Left ventricle myocardium inferior (tissue), 1 donor: Measurements from ENCODE around the gene GBA3. TPM values are rescaled to one million over a fixed set of nuclear protein-coding genes. Genes with fewer than 3 reads are reported as not detected.

Source experiments
- DNase-seq: peaks from one replicate; pipeline ENCODE4 v3.0.0-alpha.2; 2020
- H3K27ac ChIP-seq: fragments of 200-600 bp; replicated peaks from 2 replicates; pipeline ENCODE4 v1.8.0; 2021
- H3K27me3 ChIP-seq: fragments of 200-600 bp; 2 replicates; pipeline ENCODE4 v1.8.0; 2021; ENCODE audit warnings: low read depth
- H3K36me3 ChIP-seq: fragments of 200-600 bp; 2 replicates; pipeline ENCODE4 v1.8.0; 2021
- H3K4me1 ChIP-seq: fragments of 200-600 bp; 2 replicates; pipeline ENCODE4 v1.8.0; 2021
- H3K4me3 ChIP-seq: fragments of 200-600 bp; 2 replicates; pipeline ENCODE4 v1.8.0; 2021; ENCODE audit warnings: mild to moderate bottlenecking, moderate library complexity
- H3K9me3 ChIP-seq: fragments of 200-600 bp; replicated peaks from 2 replicates; pipeline ENCODE4 v1.8.0; 2021
- intact Hi-C: fragments of 100-400 bp; cut with micrococcal nuclease; formaldehyde crosslinking; loops from one replicate; pipeline ENCODE4 v1.11.0; 2022
- total RNA-seq: library from RNA; stranded (reverse); fragmentation: NEBNext Ultra II Directional; extraction: Animal tissue kit (Norgen Biotek cat#: 25700); gene quantifications from one replicate; pipeline ENCODE4 v1.2.1, GENCODE V29; 2021
- TF ChIP-seq, protein P1 (sequence below): fragments of 200-600 bp; IDR thresholded peaks from 2 replicates; pipeline ENCODE4 v1.8.0; 2021; ENCODE audit warnings: antibody characterized with exemption, mild to moderate bottlenecking, borderline replicate concordance
- donor health status: DM: no; HTN: yes; CAD: no; lungs with severe emphysema.

Gene GBA3
- total RNA-seq, 1 donor from 2014 or later: not detected

DNA sequence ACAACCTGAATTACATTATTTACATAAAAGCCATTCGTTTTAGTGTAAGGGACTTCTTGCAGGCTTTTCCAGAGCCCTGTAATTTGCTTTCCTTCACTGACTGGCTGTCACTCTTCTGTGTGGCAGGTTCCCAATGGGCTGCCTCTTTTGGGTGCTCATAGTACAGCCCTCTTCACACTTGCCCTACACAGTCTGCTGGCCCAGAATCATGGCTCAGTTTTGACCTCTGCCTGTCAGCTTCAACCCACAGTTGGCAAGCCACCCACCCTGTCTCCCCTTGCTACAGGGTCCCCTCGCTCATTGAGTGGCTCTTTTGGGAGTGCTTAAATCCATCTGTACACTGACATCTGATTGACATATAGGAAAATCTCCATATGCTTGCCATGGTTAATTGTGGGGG lies 97.9 kb downstream of the GBA3 start:
- no peak overlapping the region for H3K4me3 ChIP-seq
- TF ChIP-seq, protein P1, sequence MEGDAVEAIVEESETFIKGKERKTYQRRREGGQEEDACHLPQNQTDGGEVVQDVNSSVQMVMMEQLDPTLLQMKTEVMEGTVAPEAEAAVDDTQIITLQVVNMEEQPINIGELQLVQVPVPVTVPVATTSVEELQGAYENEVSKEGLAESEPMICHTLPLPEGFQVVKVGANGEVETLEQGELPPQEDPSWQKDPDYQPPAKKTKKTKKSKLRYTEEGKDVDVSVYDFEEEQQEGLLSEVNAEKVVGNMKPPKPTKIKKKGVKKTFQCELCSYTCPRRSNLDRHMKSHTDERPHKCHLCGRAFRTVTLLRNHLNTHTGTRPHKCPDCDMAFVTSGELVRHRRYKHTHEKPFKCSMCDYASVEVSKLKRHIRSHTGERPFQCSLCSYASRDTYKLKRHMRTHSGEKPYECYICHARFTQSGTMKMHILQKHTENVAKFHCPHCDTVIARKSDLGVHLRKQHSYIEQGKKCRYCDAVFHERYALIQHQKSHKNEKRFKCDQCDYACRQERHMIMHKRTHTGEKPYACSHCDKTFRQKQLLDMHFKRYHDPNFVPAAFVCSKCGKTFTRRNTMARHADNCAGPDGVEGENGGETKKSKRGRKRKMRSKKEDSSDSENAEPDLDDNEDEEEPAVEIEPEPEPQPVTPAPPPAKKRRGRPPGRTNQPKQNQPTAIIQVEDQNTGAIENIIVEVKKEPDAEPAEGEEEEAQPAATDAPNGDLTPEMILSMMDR: no peak
- no peaks in the 10 kb centered on the region for H3K36me3 ChIP-seq
- peaks cover 18% of the 10 kb centered on the region for H3K9me3 ChIP-seq
- H3K27me3 ChIP-seq: no peaks in the 10 kb centered on the region
- H3K4me1 ChIP-seq: no peaks in the 10 kb centered on the region
- intact Hi-C loops: no loop called here
- no peak overlapping the region for H3K27ac ChIP-seq
- DNase-seq: no peak

DNA sequence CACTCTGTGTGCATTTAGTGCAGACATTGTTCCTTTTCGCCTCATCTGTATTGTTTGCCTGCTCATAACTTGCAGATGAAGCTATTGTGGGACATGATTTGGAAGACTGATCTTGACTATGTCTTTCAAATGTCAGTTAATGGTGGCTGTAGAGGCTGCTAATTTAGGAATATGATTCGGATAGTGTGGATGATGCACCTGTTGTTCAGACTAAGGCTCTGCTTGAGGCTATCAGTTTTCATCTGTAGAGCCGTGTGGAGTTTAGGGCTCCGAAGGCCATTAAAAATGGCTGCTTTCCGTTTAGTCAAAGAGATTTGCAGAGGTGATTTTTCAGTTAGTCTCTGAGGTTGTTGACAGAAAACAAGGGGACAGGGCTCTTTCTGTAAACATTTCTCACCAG lies 102.0 kb downstream of the GBA3 start:
- TF ChIP-seq, protein P1: no peak
- Histone ChIP-seq H3K27me3 (no peaks in the 10 kb centered on the region), H3K27ac (no peak overlapping the region), H3K36me3 (no peaks in the 10 kb centered on the region), H3K9me3 (no peaks in the 10 kb centered on the region), H3K4me1 (no peaks in the 10 kb centered on the region), H3K4me3 (no peak overlapping the region)
- no peak for DNase-seq
- intact Hi-C loops: no loop called here

DNA sequence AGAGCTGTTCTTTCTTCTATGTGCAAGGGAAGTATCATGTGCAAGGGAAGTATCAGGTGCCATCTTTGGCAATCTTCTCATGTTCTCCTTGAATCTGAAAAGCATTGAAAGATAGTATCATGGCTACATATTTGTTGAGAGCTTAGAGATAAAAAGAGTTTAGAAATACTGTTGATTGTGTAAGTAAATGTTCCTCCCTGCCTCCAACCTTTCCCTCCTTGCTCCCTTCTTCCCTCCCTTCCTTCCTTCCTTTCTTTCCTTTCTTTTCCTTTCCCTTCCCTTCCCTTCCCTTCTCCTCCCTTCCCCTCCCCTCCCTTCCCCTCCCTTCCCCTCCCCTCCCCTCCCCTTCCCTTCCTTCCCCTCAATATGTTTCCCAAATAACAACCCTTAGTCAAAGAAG lies 108.7 kb downstream of the GBA3 start:
- TF ChIP-seq, protein P1: no peak
- no peaks in the 10 kb centered on the region for H3K9me3 ChIP-seq
- H3K4me1 ChIP-seq: no peaks in the 10 kb centered on the region
- intact Hi-C loops: no loop called here
- DNase-seq: no peak
- H3K27ac ChIP-seq: no peak overlapping the region
- H3K36me3 ChIP-seq: no peaks in the 10 kb centered on the region
- no peaks in the 10 kb centered on the region for H3K27me3 ChIP-seq
- H3K4me3 ChIP-seq: no peak overlapping the region

DNA sequence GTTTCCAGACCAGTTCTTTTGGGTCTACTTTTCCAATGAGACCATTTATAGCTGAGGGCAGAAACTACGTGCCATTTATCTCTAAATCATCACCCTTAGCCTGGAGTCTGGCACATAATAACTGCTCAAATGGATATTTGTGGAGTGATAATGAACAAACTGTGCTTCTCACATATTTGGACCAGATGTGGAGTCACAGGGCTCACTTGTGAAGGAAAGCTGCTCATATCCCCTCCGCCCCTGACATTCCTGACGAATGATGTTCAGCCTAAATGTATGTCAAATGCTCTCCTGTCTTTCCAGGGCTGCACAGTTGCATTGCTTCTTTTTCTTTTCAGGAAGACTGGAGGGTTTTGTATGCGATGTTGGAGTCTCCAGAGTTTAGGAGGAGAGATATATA lies 110.1 kb downstream of the GBA3 start:
- Histone ChIP-seq H3K36me3 (no peaks in the 10 kb centered on the region), H3K27ac (no peak overlapping the region), H3K4me1 (no peaks in the 10 kb centered on the region), H3K27me3 (no peaks in the 10 kb centered on the region), H3K9me3 (no peaks in the 10 kb centered on the region), H3K4me3 (no peak overlapping the region)
- TF ChIP-seq, protein P1: no peak
- intact Hi-C loops: no loop called here
- no peak for DNase-seq

DNA sequence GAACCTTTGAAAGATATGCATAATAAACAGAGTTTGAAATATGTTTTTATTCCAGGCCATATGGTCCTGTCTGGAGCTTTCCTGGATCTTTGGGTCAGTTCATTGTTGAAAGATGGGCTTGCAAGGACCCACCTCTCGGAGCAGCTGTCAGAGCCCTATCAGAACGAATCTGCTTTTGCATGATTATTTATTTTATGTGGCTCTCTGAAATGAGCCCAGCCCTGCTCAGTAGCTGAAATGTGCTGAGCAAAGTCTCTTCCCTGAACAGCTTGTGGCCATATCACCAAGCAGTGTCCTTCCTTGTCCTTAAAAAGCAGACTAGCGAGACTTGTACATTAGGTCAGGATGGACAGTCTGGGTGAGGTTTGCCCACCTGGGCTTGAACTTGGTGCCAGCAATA lies 110.8 kb downstream of the GBA3 start:
- DNase-seq: no peak

More for the DNA sequence above, 110.8 kb downstream of the GBA3 start:
- no peak overlapping the region for H3K4me3 ChIP-seq
- H3K36me3 ChIP-seq: no peaks in the 10 kb centered on the region
- no peaks in the 10 kb centered on the region for H3K27me3 ChIP-seq
- H3K4me1 ChIP-seq: no peaks in the 10 kb centered on the region
- no peak overlapping the region for H3K27ac ChIP-seq
- TF ChIP-seq, protein P1: no peak
- intact Hi-C loops: no loop called here
- no peaks in the 10 kb centered on the region for H3K9me3 ChIP-seq
